HCT116 (cell line): ENCODE results near the gene CARD14. TPM values are rescaled to one million over a fixed set of nuclear protein-coding genes. Genes with fewer than 3 reads are reported as not detected.

Experiments
- ATAC-seq: fragments of 200-7000 bp; cut with Tn5 transposase; 2 replicates; pipeline ENCODE4 v1.9.1; 2020; ENCODE audit warnings: mild to moderate bottlenecking, moderate library complexity
- BruUV-seq: library from RNA; stranded (reverse); fragments of 400-500 nt; replicated peaks from 2 replicates; lab custom pipeline; 2021; lab: Mats Ljungman, UMichigan
- CTCF ChIA-PET: fragments of 300-600 bp; sonication (Branson Sonifier 250); formaldehyde crosslinking; loops from one replicate; lab custom pipeline; 2021; ENCODE audit warnings: antibody characterized with exemption; lab: Charles Lee
- POLR2A ChIA-PET: fragments of 300-600, 350-600 bp; sonication (Branson Sonifier 250); formaldehyde crosslinking; loops from one replicate; lab custom pipeline; 2021; ENCODE audit warnings: antibody characterized with exemption; lab: Charles Lee
- RAD21 ChIA-PET, 2 experiments: fragments of 300-600 bp; sonication (Branson Sonifier 250); formaldehyde crosslinking; loops; one replicate each; lab custom pipeline; 2023; ENCODE audit warnings: low total read pairs in 2 of 2; ENCODE audit not compliant: uncharacterized antibody in 2 of 2, unreplicated experiment in 2 of 2, low non-redundant PET in 1 of 2; lab: Charles Lee
- DNase-seq: peaks from one replicate; pipeline ENCODE4 v3.0.0-alpha.2; 2010; ENCODE audit warnings: low read depth, low spot score
- H2AFZ ChIP-seq: fragments of 200-600 bp; shearing (Covaris generic), sonication (generic); 2 replicates; pipeline ENCODE4 v1.6.1; 2017; ENCODE audit warnings: low read depth, mixed run types, mixed read lengths, antibody characterized with exemption, low read length; ENCODE audit not compliant: poor library complexity, severe bottlenecking
- H3K27ac ChIP-seq: 2 replicates; pipeline ENCODE4 v1.5.1; 2012; ENCODE audit warnings: low read depth, low read length
- H3K27me3 ChIP-seq: fragments of 200-600 bp; sonication (generic); 2 replicates; pipeline ENCODE4 v1.6.1; 2016; ENCODE audit warnings: mixed run types, low read length, mixed read lengths; ENCODE audit not compliant: insufficient read depth
- H3K36me3 ChIP-seq, 2 experiments: fragments of 200-500 bp in 1 of 2; fragments of 200-600 bp in 1 of 2; sonication (Bioruptor generic) in 1 of 2; sonication (generic) in 1 of 2; 2 replicates each; pipeline versions ENCODE4 v1.5.1 to v1.6.1; 2014 to 2016; ENCODE audit warnings: low read length in 2 of 2, inconsistent platforms in 1 of 2, mixed read lengths in 1 of 2, mixed run types in 1 of 2; ENCODE audit not compliant: insufficient read depth in 2 of 2, control insufficient read depth in 1 of 2
- H3K4me1 ChIP-seq, 2 experiments: fragments of 200-600 bp in 1 of 2; sonication (generic) in 1 of 2; 2 replicates each; pipeline versions ENCODE4 v1.5.1 to v1.6.1; 2012 to 2017; ENCODE audit warnings: low read length in 2 of 2, inconsistent platforms in 1 of 2, mild to moderate bottlenecking in 1 of 2, mixed read lengths in 1 of 2, mixed run types in 1 of 2, moderate library complexity in 1 of 2; ENCODE audit not compliant: insufficient read depth in 2 of 2, control insufficient read depth in 1 of 2
- H3K4me2 ChIP-seq: fragments of 200-600 bp; sonication (generic); 2 replicates; pipeline ENCODE4 v1.6.1; 2017; ENCODE audit warnings: mixed run types, low read length, mixed read lengths
- H3K4me3 ChIP-seq, 2 experiments: fragments of 200-600 bp in 1 of 2; sonication (generic) in 1 of 2; replicated peaks in 1 of 2; 2 replicates each; pipeline ENCODE4 v1.5.1; 2011 to 2016; ENCODE audit warnings: low read length in 2 of 2, control low read depth in 1 of 2, low read depth in 1 of 2, mild to moderate bottlenecking in 1 of 2, mixed read lengths in 1 of 2, mixed run types in 1 of 2
- H3K79me2 ChIP-seq: fragments of 200-600 bp; sonication (generic); 2 replicates; pipeline ENCODE4 v1.6.1; 2017; ENCODE audit warnings: mild to moderate bottlenecking, mixed run types, low read length, moderate library complexity, mixed read lengths; ENCODE audit not compliant: insufficient read depth
- H3K9ac ChIP-seq: fragments of 200-600 bp; sonication (generic); 2 replicates; pipeline ENCODE4 v1.6.1; 2016; ENCODE audit warnings: low read length, mixed read lengths
- H3K9me2 ChIP-seq: fragments of 200-600 bp; sonication (generic), shearing (Covaris generic); 2 replicates; pipeline ENCODE4 v1.6.1; 2017; ENCODE audit warnings: mixed run types, mild to moderate bottlenecking, moderate library complexity; ENCODE audit not compliant: insufficient read depth
- H3K9me3 ChIP-seq, 2 experiments: fragments of 200-500 bp in 1 of 2; fragments of 200-600 bp in 1 of 2; sonication (Bioruptor generic) in 1 of 2; sonication (generic) in 1 of 2; 2 replicates each; pipeline ENCODE4 v1.6.1; 2014 to 2017; ENCODE audit warnings: low read length in 2 of 2, mixed read lengths in 2 of 2, inconsistent platforms in 1 of 2, low read depth in 1 of 2, mild to moderate bottlenecking in 1 of 2, mixed run types in 1 of 2, moderate library complexity in 1 of 2; ENCODE audit not compliant: control insufficient read depth in 1 of 2, insufficient read depth in 1 of 2
- H4K20me1 ChIP-seq: fragments of 200-600 bp; sonication (generic), shearing (Covaris generic); 2 replicates; pipeline ENCODE4 v1.6.1; 2017; ENCODE audit warnings: mixed run types, mild to moderate bottlenecking, moderate library complexity; ENCODE audit not compliant: insufficient read depth
- CBX3 ChIP-seq: IDR thresholded peaks from 2 replicates; pipeline ENCODE4 v1.6.1; 2012; ENCODE audit warnings: low read depth
- CEBPB ChIP-seq: IDR thresholded peaks from 2 replicates; pipeline ENCODE4 v1.6.1; 2012; ENCODE audit warnings: low read depth
- EGR1 ChIP-seq: IDR thresholded peaks from 2 replicates; pipeline ENCODE4 v1.6.1; 2012; ENCODE audit warnings: low read depth
- ELF1 ChIP-seq: IDR thresholded peaks from 2 replicates; pipeline ENCODE4 v1.6.1; 2012; ENCODE audit warnings: low read depth, borderline replicate concordance
- EZH2 ChIP-seq: fragments of 200-600 bp; sonication (generic); IDR thresholded peaks from 2 replicates; pipeline ENCODE4 v1.6.1; 2017; ENCODE audit warnings: antibody characterized with exemption, mixed run types
- JUND ChIP-seq: IDR thresholded peaks from 2 replicates; pipeline ENCODE4 v1.6.1; 2012
- POLR2A ChIP-seq: IDR thresholded peaks from 2 replicates; pipeline ENCODE4 v1.7.0; 2011; ENCODE audit warnings: borderline replicate concordance; ENCODE audit not compliant: insufficient read depth, insufficient read length; ENCODE audit errors: extremely low read depth
- POLR2AphosphoS5 ChIP-seq: IDR thresholded peaks from 2 replicates; pipeline ENCODE4 v1.6.1; 2011; ENCODE audit warnings: mild to moderate bottlenecking, low read depth, low read length, moderate library complexity
- RAD21 ChIP-seq: IDR thresholded peaks from 2 replicates; pipeline ENCODE4 v1.6.1; 2012; ENCODE audit warnings: low read depth, mild to moderate bottlenecking
- SIN3A ChIP-seq: IDR thresholded peaks from 2 replicates; pipeline ENCODE4 v1.6.1; 2012; ENCODE audit warnings: low read depth
- SP1 ChIP-seq: IDR thresholded peaks from 2 replicates; pipeline ENCODE4 v1.6.1; 2012; ENCODE audit warnings: low read depth
- TCF7L2 ChIP-seq: IDR thresholded peaks from 2 replicates; pipeline ENCODE4 v1.7.0; 2011; ENCODE audit warnings: borderline replicate concordance, inconsistent platforms; ENCODE audit not compliant: insufficient read depth, insufficient read length; ENCODE audit errors: extremely low read depth
- YY1 ChIP-seq: IDR thresholded peaks from 2 replicates; pipeline ENCODE4 v1.6.1; 2011; ENCODE audit warnings: low read length, low read depth, moderate library complexity, mild to moderate bottlenecking; ENCODE audit not compliant: insufficient replicate concordance; ENCODE audit errors: extremely low read depth
- ZNF274 ChIP-seq: fragments of 200-500 bp; sonication (Bioruptor generic); IDR thresholded peaks from 2 replicates; pipeline ENCODE4 v1.6.1; 2014; ENCODE audit warnings: mild to moderate bottlenecking, low read depth, low read length, inconsistent platforms
- intact Hi-C: fragments of 100-400 bp; cut with micrococcal nuclease; formaldehyde crosslinking; loops from 2 replicates; pipeline ENCODE4 v1.10.0; 2022
- total RNA-seq: library from RNA; stranded (reverse); gene quantifications from one replicate; pipeline ENCODE4 v1.2.1, GENCODE V29; 2021; ENCODE audit not compliant: unreplicated experiment
- TF ChIP-seq, protein P1 (sequence below): IDR thresholded peaks from 2 replicates; pipeline ENCODE4 v1.6.1; 2012
- TF ChIP-seq, protein P2 (sequence below): IDR thresholded peaks from 2 replicates; pipeline ENCODE4 v1.6.1; 2012; ENCODE audit warnings: low read depth
- TF ChIP-seq, protein P3 (sequence below): IDR thresholded peaks from 2 replicates; pipeline ENCODE4 v1.6.1; 2012
- TF ChIP-seq, protein P4 (sequence below): IDR thresholded peaks from 2 replicates; pipeline ENCODE4 v1.6.1; 2011; ENCODE audit warnings: mild to moderate bottlenecking, low read length, moderate library complexity; ENCODE audit not compliant: insufficient replicate concordance; ENCODE audit errors: extremely low read depth

CARD14 gene
- total RNA-seq, 1 experiment from 2014 or later = 0.25 TPM

DNA sequence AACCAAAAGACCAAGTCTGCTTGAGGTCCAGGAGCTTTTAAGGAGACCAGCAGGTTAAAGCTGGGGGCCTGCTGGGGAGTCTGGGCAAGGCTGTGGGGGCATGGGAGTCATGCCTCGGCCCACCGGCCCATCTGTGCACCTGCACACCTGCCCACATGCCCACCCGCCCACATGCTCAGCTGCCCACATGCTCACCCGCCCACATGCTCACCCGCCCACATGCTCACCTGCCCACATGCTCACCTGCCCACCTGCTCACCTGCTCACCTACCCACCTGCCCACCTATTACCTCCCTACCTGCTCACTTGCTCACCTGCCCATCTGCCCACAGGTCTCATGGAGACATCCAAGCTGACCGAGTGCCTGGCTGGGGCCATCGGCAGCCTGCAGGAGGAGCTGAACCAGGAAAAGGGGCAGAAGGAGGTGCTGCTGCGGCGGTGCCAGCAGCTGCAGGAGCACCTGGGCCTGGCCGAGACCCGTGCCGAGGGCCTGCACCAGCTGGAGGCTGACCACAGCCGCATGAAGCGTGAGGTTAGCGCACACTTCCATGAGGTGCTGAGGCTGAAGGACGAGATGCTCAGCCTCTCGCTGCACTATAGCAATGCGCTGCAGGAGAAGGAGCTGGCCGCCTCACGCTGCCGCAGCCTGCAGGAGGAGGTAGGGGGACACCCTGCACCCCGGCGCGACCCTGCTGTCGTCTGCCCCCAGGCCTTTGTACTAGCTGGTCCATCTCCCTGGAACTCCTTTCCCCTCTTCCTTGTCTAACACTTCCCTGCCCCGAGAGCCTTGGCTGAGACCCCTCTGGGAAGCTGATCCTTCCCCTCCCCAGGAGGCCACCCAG is 14.0 kb downstream of the CARD14 start:
- no peak overlapping the region for H3K4me3 ChIP-seq
- no peaks in the 10 kb centered on the region for H4K20me1 ChIP-seq
- no TSS peak for BruUV-seq
- no peaks in the 10 kb centered on the region for H3K9me3 ChIP-seq
- no peaks in the 10 kb centered on the region for H3K79me2 ChIP-seq
- H3K36me3 ChIP-seq = no peaks in the 10 kb centered on the region
- ATAC-seq = no peak
- CTCF ChIA-PET = no interaction called here
- TF ChIP-seq YY1 (no peak), RAD21 (no peak), JUND (no peak), ELF1 (no peak), TCF7L2 (no peak), EGR1 (no peak), ZNF274 (no peak), EZH2 (no peak), SP1 (no peak), POLR2AphosphoS5 (no peak), POLR2A (no peak), SIN3A (no peak), CEBPB (no peak), CBX3 (no peak)
- TF ChIP-seq, protein P1, sequence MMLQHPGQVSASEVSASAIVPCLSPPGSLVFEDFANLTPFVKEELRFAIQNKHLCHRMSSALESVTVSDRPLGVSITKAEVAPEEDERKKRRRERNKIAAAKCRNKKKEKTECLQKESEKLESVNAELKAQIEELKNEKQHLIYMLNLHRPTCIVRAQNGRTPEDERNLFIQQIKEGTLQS = no peak
- TF ChIP-seq, protein P2, sequence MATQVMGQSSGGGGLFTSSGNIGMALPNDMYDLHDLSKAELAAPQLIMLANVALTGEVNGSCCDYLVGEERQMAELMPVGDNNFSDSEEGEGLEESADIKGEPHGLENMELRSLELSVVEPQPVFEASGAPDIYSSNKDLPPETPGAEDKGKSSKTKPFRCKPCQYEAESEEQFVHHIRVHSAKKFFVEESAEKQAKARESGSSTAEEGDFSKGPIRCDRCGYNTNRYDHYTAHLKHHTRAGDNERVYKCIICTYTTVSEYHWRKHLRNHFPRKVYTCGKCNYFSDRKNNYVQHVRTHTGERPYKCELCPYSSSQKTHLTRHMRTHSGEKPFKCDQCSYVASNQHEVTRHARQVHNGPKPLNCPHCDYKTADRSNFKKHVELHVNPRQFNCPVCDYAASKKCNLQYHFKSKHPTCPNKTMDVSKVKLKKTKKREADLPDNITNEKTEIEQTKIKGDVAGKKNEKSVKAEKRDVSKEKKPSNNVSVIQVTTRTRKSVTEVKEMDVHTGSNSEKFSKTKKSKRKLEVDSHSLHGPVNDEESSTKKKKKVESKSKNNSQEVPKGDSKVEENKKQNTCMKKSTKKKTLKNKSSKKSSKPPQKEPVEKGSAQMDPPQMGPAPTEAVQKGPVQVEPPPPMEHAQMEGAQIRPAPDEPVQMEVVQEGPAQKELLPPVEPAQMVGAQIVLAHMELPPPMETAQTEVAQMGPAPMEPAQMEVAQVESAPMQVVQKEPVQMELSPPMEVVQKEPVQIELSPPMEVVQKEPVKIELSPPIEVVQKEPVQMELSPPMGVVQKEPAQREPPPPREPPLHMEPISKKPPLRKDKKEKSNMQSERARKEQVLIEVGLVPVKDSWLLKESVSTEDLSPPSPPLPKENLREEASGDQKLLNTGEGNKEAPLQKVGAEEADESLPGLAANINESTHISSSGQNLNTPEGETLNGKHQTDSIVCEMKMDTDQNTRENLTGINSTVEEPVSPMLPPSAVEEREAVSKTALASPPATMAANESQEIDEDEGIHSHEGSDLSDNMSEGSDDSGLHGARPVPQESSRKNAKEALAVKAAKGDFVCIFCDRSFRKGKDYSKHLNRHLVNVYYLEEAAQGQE = no peak
- TF ChIP-seq, protein P3, sequence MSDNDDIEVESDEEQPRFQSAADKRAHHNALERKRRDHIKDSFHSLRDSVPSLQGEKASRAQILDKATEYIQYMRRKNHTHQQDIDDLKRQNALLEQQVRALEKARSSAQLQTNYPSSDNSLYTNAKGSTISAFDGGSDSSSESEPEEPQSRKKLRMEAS = no peak
- TF ChIP-seq, protein P4, sequence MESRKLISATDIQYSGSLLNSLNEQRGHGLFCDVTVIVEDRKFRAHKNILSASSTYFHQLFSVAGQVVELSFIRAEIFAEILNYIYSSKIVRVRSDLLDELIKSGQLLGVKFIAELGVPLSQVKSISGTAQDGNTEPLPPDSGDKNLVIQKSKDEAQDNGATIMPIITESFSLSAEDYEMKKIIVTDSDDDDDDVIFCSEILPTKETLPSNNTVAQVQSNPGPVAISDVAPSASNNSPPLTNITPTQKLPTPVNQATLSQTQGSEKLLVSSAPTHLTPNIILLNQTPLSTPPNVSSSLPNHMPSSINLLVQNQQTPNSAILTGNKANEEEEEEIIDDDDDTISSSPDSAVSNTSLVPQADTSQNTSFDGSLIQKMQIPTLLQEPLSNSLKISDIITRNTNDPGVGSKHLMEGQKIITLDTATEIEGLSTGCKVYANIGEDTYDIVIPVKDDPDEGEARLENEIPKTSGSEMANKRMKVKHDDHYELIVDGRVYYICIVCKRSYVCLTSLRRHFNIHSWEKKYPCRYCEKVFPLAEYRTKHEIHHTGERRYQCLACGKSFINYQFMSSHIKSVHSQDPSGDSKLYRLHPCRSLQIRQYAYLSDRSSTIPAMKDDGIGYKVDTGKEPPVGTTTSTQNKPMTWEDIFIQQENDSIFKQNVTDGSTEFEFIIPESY = no peak
- TF ChIP-seq, all 23 proteins: peak for 0
- H3K9me2 ChIP-seq = no peaks in the 10 kb centered on the region
- no peak overlapping the region for H3K27ac ChIP-seq
- no peak overlapping the region for H3K4me2 ChIP-seq
- H3K27me3 ChIP-seq = no peaks in the 10 kb centered on the region
- peaks cover 0 to 16% of the 10 kb centered on the region in 2 experiments; a peak in 1 of 4 replicates for H3K4me1 ChIP-seq
- intact Hi-C loops = no loop called here
- POLR2A ChIA-PET = no interaction called here
- no peak for DNase-seq
- RAD21 ChIA-PET = no interaction called here
- no peak overlapping the region for H3K9ac ChIP-seq
- H2AFZ ChIP-seq = no peak overlapping the region
